AG04449 (cell line): ENCODE results near the gene GPC5.

Experiments used
- CTCF ChIA-PET: fragments of 350-600 bp; formaldehyde crosslinking; extraction: SDS; loops from one replicate; lab custom pipeline; 2021; ENCODE audit warnings: antibody characterized with exemption; lab: Yijun Ruan, JAX
- POLR2A ChIA-PET: fragments of 400-600, 350-600 bp; formaldehyde crosslinking; extraction: SDS; loops from one replicate; lab custom pipeline; 2020; ENCODE audit warnings: antibody characterized with exemption, inconsistent platforms; lab: Yijun Ruan, JAX
- DNase-seq: peaks from one replicate; pipeline ENCODE4 v3.0.0-alpha.2; 2010; ENCODE audit warnings: low read depth, low spot score
- H3K4me3 ChIP-seq: 2 replicates; pipeline ENCODE4 v1.5.1; 2011; ENCODE audit warnings: low read depth, mild to moderate bottlenecking, control low read depth, low read length
- TF ChIP-seq, protein P1 (sequence below): IDR thresholded peaks from one replicate; pipeline ENCODE4 v1.5.1; 2011; ENCODE audit warnings: mild to moderate bottlenecking, moderate library complexity, low read length, control low read depth, inconsistent platforms; ENCODE audit not compliant: insufficient read depth; ENCODE audit errors: missing control alignments

GPC5 gene

DNA sequence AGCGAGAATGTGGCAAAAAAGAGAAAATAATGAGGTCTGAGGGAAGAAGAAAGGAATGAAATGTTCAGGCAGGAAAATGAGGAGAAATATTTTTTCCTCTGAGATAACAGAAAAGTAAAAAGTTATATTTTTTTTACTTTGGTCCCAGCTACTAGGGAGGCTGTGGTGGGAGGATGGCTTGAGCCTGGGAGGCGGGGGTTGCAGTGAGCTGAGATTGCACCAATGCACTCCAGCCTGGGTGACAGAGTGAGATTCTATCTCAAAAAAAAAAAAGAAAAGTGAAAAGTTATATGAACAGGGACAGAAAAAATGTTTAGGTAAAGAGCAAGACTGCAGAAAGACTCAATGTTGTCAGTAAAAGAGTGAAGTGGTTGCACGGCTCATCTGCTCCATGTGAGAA lies 1224.5 kb downstream of the GPC5 start:
- POLR2A ChIA-PET: no interaction called here
- DNase-seq: no peak
- TF ChIP-seq, protein P1, sequence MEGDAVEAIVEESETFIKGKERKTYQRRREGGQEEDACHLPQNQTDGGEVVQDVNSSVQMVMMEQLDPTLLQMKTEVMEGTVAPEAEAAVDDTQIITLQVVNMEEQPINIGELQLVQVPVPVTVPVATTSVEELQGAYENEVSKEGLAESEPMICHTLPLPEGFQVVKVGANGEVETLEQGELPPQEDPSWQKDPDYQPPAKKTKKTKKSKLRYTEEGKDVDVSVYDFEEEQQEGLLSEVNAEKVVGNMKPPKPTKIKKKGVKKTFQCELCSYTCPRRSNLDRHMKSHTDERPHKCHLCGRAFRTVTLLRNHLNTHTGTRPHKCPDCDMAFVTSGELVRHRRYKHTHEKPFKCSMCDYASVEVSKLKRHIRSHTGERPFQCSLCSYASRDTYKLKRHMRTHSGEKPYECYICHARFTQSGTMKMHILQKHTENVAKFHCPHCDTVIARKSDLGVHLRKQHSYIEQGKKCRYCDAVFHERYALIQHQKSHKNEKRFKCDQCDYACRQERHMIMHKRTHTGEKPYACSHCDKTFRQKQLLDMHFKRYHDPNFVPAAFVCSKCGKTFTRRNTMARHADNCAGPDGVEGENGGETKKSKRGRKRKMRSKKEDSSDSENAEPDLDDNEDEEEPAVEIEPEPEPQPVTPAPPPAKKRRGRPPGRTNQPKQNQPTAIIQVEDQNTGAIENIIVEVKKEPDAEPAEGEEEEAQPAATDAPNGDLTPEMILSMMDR: no peak
- CTCF ChIA-PET: no interaction called here
- H3K4me3 ChIP-seq: no peak overlapping the region

DNA sequence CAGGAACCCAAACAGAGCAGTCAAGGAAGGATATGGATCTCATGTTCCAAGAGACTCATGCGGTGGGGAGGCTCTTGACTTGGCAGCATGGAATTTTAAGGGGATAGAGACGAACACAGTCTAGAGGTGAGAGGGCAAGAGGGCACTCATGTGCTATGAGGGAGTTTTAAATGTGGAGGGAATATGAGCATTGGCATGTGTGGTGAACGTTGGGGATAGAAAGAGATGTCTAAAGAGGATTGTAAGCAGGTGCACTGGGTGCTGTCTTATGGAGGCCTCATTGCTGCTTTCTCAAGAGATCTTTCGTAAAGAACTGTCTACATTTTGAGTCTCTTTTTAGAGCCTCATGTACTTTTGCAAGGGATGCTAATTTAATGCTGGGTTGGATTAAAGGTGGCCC lies 1227.9 kb downstream of the GPC5 start:
- ChIA-PET CTCF (no interaction called here), POLR2A (no interaction called here)
- TF ChIP-seq, protein P1: no peak

DNA sequence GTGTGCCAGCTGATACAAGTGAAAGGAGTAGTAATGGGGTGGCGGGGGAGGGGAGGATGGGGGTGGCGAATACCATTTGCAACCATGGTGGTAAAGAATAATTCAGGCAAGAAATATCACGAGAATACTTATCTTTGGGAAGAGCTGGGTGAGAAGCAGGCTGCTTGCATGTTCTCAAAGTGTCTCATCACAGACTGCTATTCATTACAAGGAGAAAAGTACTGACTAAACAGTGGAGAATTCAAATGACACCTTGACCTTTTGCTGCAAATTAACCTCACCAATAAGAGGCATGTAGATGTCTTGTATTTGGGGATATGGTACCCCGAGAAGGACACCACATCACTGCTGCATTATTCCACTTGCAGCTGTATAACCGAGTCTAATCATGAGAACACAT lies 1242.5 kb downstream of the GPC5 start:
- CTCF ChIA-PET: no interaction called here
- POLR2A ChIA-PET: no interaction called here

More for the DNA sequence above, 1227.9 kb downstream of the GPC5 start:
- no peak for DNase-seq
- no peak overlapping the region for H3K4me3 ChIP-seq

DNA sequence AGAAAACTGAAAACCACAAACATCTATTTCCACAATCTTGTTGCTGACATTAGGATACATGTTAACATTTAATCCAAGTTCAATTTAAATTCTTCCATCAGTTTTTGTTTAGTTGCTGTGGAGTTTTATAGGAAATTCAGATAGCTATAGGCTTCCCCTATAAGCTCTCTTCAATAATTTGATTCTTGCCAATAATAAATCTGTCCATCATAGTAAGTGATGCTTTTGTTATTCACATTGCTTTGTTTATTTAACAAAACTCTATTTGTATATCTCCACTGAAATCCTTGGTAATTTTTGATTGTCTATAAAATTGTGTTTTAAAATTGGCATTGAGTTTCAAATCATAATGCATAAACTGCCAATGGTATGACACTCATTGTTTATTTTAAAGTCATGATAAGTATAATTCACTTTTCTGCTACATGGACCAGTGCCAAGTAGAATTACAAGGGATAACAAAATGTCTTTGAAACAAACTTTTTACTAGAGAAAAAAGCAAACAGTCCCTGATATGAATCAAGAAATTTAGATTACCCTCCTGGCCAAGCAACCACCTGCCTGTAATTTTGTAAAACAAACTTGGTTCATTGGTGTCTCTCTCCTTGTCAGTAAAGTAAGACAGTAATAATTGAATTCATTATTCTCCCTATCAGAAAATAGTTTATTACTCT lies 1250.9 kb downstream of the GPC5 start:
- POLR2A ChIA-PET: no interaction called here
- CTCF ChIA-PET: no interaction called here
- H3K4me3 ChIP-seq: no peak overlapping the region
- no peak for DNase-seq
- TF ChIP-seq, protein P1: no peak

More for the DNA sequence above, 1242.5 kb downstream of the GPC5 start:
- no peak for DNase-seq
- TF ChIP-seq, protein P1: no peak
- no peak overlapping the region for H3K4me3 ChIP-seq

DNA sequence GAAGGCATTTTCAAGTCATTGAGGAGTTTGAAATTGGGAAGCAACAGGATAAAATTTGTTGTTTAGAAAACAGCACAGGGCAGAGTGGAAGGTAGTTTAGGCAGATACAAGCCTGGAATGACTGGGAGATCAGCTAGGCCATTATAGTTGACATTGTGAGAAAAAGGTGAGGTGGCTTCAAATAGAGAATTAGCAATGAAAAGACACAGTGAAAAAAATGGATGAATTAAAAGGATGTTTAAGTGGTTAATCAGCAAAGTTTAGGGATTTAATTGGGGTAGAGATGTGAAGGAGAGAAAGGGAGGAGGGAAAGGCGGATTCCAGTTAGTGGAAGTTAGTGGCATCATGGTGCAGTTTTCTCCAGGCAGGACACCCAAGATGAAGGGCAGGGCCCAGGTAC lies 1257.7 kb downstream of the GPC5 start:
- no peak for DNase-seq
- ChIA-PET POLR2A (no interaction called here), CTCF (no interaction called here)
- H3K4me3 ChIP-seq: no peak overlapping the region
- TF ChIP-seq, protein P1: no peak

DNA sequence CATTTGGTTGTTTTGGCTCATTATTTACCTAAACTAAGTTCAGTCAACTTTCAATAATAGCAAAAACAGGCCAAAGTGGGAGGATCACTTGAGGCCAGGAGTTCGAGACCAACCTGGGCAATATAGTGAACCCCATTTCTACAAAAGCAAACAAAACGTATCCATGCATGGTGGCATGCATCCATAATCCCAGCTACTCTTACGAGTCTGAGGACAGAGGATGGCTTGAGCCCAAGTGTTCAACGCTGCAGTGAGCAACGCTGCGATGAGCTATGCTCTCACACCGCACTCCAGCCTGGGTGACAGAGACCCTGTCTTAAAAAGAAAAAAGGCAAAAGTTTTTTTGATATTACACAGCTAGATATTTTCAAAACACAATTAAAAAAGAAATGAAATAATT lies 1258.2 kb downstream of the GPC5 start:
- no peak overlapping the region for H3K4me3 ChIP-seq
- DNase-seq: no peak
- CTCF ChIA-PET: no interaction called here
- TF ChIP-seq, protein P1: no peak
- POLR2A ChIA-PET: no interaction called here
